Measurements from ENCODE around the gene PACS1. TPM values are rescaled to one million over a fixed set of nuclear protein-coding genes. Genes with fewer than 3 reads are reported as not detected.

PACS1 gene
- total RNA-seq, 1 experiment from 2014 or later = 33.5 TPM

GRCh38 chr11:66190786-66191185 lies 120.7 kb downstream of the PACS1 start:
- POLR2A ChIA-PET = no interaction called here
- Mint-ChIP-seq H3K9me3 (ENCODE audit: unreplicated experiment) (no peaks in the 10 kb centered on the region), H3K4me3 (ENCODE audit: unreplicated experiment) (no peak overlapping the region), H3K27me3 (ENCODE audit: insufficient read depth, unreplicated experiment) (no peaks in the 10 kb centered on the region), H3K27ac (ENCODE audit: low read depth, unreplicated experiment) (no peak overlapping the region), H3K36me3 (ENCODE audit: insufficient read depth, unreplicated experiment) (peaks cover 15% of the 10 kb centered on the region), H3K4me1 (ENCODE audit: insufficient read depth, unreplicated experiment) (peaks cover 8% of the 10 kb centered on the region)
- CTCF ChIA-PET = interaction anchor here (0.6 kb wide), 1 partner anchor 121 kb away, joined by 3 read pairs; no protein-coding TSS in a partner anchor
- BruUV-seq (replicated peaks) = no TSS peak
- intact Hi-C loops (cut with micrococcal nuclease) = no loop called here
- DNase-seq (ENCODE audit: unreplicated experiment) = no peak
- no peak for TF ChIP-seq CTCF (IDR thresholded peaks at IDR 0.05; ENCODE audit: unreplicated experiment)

- Mint-ChIP-seq H3K9me3 (ENCODE audit: unreplicated experiment) (no peaks in the 10 kb centered on the region), H3K36me3 (ENCODE audit: insufficient read depth, unreplicated experiment) (peaks cover 26% of the 10 kb centered on the region), H3K4me1 (ENCODE audit: insufficient read depth, unreplicated experiment) (peaks cover 8% of the 10 kb centered on the region), H3K4me3 (ENCODE audit: unreplicated experiment) (no peak overlapping the region), H3K27me3 (ENCODE audit: insufficient read depth, unreplicated experiment) (no peaks in the 10 kb centered on the region), H3K27ac (ENCODE audit: low read depth, unreplicated experiment) (peak overlapping the region; percentile 53)
- CTCF ChIA-PET = interaction anchor here (0.8 to 1.7 kb wide), 2 partner anchors 30 to 125 kb away, joined by 4 to 5 read pairs; no protein-coding TSS in a partner anchor
- intact Hi-C loops (cut with micrococcal nuclease) = no loop called here
- no peak for TF ChIP-seq CTCF (IDR thresholded peaks at IDR 0.05; ENCODE audit: unreplicated experiment)
- no peak for DNase-seq (ENCODE audit: unreplicated experiment)
- no TSS peak for BruUV-seq (replicated peaks)
- POLR2A ChIA-PET = interaction anchor here (0.5 kb wide), 1 partner anchor 529 kb away, joined by 3 read pairs; the partner anchor contains the start of gene RELA
Observed at GRCh38 chr11:66192181-66192863, 122.2 kb downstream of the PACS1 start.

- intact Hi-C loops (cut with micrococcal nuclease) = no loop called here
- Mint-ChIP-seq H3K4me3 (ENCODE audit: unreplicated experiment) (no peak overlapping the region), H3K27ac (ENCODE audit: low read depth, unreplicated experiment) (no peak overlapping the region), H3K27me3 (ENCODE audit: insufficient read depth, unreplicated experiment) (no peaks in the 10 kb centered on the region), H3K4me1 (ENCODE audit: insufficient read depth, unreplicated experiment) (peaks cover 3% of the 10 kb centered on the region), H3K9me3 (ENCODE audit: unreplicated experiment) (no peaks in the 10 kb centered on the region), H3K36me3 (ENCODE audit: insufficient read depth, unreplicated experiment) (peaks cover 26% of the 10 kb centered on the region)
- CTCF ChIA-PET = interaction anchor here (0.6 to 1.1 kb wide), 2 partner anchors 27 to 1099 kb away, joined by 3 read pairs; no protein-coding TSS in a partner anchor
- no peak for TF ChIP-seq CTCF (IDR thresholded peaks at IDR 0.05; ENCODE audit: unreplicated experiment)
- no TSS peak for BruUV-seq (replicated peaks)
- POLR2A ChIA-PET = interaction anchor here (0.6 kb wide), 1 partner anchor 413 kb away, joined by 3 read pairs; no protein-coding TSS in a partner anchor
- no peak for DNase-seq (ENCODE audit: unreplicated experiment)
Observed at GRCh38 chr11:66194391-66194790, 124.3 kb downstream of the PACS1 start.

GRCh38 chr11:66195867-66196266 lies 125.8 kb downstream of the PACS1 start:
- no peaks in the 10 kb centered on the region for H3K4me1 Mint-ChIP-seq (ENCODE audit: insufficient read depth, unreplicated experiment)
- H3K27me3 Mint-ChIP-seq (ENCODE audit: insufficient read depth, unreplicated experiment) = no peaks in the 10 kb centered on the region
- H3K36me3 Mint-ChIP-seq (ENCODE audit: insufficient read depth, unreplicated experiment) = peaks cover 26% of the 10 kb centered on the region
- TF ChIP-seq CTCF (IDR thresholded peaks at IDR 0.05; ENCODE audit: unreplicated experiment) = no peak
- H3K4me3 Mint-ChIP-seq (ENCODE audit: unreplicated experiment) = no peak overlapping the region
- ChIA-PET CTCF (interaction anchor here (0.6 to 0.7 kb wide), 2 partner anchors 26 to 74 kb away, joined by 3 read pairs; no protein-coding TSS in a partner anchor), POLR2A (no interaction called here)
- DNase-seq (ENCODE audit: unreplicated experiment) = no peak
- no peak overlapping the region for H3K27ac Mint-ChIP-seq (ENCODE audit: low read depth, unreplicated experiment)
- no TSS peak for BruUV-seq (replicated peaks)
- no peaks in the 10 kb centered on the region for H3K9me3 Mint-ChIP-seq (ENCODE audit: unreplicated experiment)
- intact Hi-C loops (cut with micrococcal nuclease) = no loop called here

All from MCF 10A (cell line).